Natural killer cell treated with Interleukin-12 subunit alpha and Interleukin-12 subunit beta and Interleukin-15 and Interleukin-18, amount 100 ng/mL, for 72 hours (primary cell): Measurements from ENCODE around the gene TECR. TPM values are rescaled to one million over a fixed set of nuclear protein-coding genes. Genes with fewer than 3 reads are reported as not detected.
"Not testable (repeated sequence)": the region's sequence is repeated elsewhere in the genome, so short reads cannot be mapped to it uniquely, and the experiment has no call there.

ENCODE experiments used
- ATAC-seq, 2 donors: fragments of 150-1000 bp; cut with Tn5 transposase in 1 of 2; sonication (Bioruptor Pico), chemical (Tn5 transposase) in 1 of 2; 2 replicates each; pipeline ENCODE4 v1.10.0; 2021
- DNase-seq: peaks from one replicate; pipeline ENCODE4 v3.0.0; 2022; ENCODE audit warnings: low spot score
- H3K27ac Mint-ChIP-seq, 2 donors: 1 replicate in 1 of 2; 2 replicates in 1 of 2; pipeline ENCODE4 v1.8.0; 2022; ENCODE audit warnings: mixed read lengths in 2 of 2, mild to moderate bottlenecking in 1 of 2, moderate library complexity in 1 of 2
- H3K27me3 Mint-ChIP-seq, 2 donors: 1 replicate in 1 of 2; 2 replicates in 1 of 2; pipeline ENCODE4 v1.8.0; 2022; ENCODE audit warnings: mixed read lengths in 2 of 2
- H3K36me3 Mint-ChIP-seq: one replicate; pipeline ENCODE4 v1.8.0; 2022; ENCODE audit warnings: mixed read lengths
- H3K4me1 Mint-ChIP-seq, 2 donors: 1 replicate in 1 of 2; 2 replicates in 1 of 2; pipeline ENCODE4 v1.8.0; 2022; ENCODE audit warnings: low read depth in 2 of 2, mixed read lengths in 2 of 2, mild to moderate bottlenecking in 1 of 2
- H3K4me3 Mint-ChIP-seq: one replicate; pipeline ENCODE4 v1.8.0; 2022; ENCODE audit warnings: mixed read lengths
- H3K9me3 Mint-ChIP-seq: 2 replicates; pipeline ENCODE4 v1.8.0; 2022; ENCODE audit warnings: mixed read lengths
- total RNA-seq, 2 donors: library from RNA; stranded (reverse); gene quantifications; one replicate each; pipeline ENCODE4 v1.2.3, GENCODE V29; 2022

TECR gene
- total RNA-seq, 2 donors from 2014 or later: 74.0 to 110 TPM

GRCh38 chr19:14554382-14554812 is 25.0 kb downstream of the TECR start:
- ATAC-seq: no peak
- Mint-ChIP-seq H3K27me3 (no peaks in the 10 kb centered on the region), H3K27ac (peak overlapping the region in 1 of 2 donors; percentile 77), H3K36me3 (no peaks in the 10 kb centered on the region), H3K4me3 (no peak overlapping the region), H3K9me3 (no peaks in the 10 kb centered on the region), H3K4me1 (peaks cover 37% of the 10 kb centered on the region in 2 donors)
- DNase-seq: no peak

GRCh38 chr19:14555918-14556661 is 26.7 kb downstream of the TECR start:
- ATAC-seq (peak; percentile 71 to 77), DNase-seq (peak; percentile 72)
- peaks cover 31 to 38% of the 10 kb centered on the region in 2 donors for H3K4me1 Mint-ChIP-seq
- H3K9me3 Mint-ChIP-seq: no peaks in the 10 kb centered on the region
- no peaks in the 10 kb centered on the region for H3K27me3 Mint-ChIP-seq
- H3K27ac Mint-ChIP-seq: peak overlapping the region; percentile 82 to 88
- peak overlapping the region; percentile 75 for H3K4me3 Mint-ChIP-seq
- no peaks in the 10 kb centered on the region for H3K36me3 Mint-ChIP-seq

GRCh38 chr19:14556662-14557188 is 27.3 kb downstream of the TECR start:
- Mint-ChIP-seq H3K27ac (peak overlapping the region; percentile 82 to 88), H3K4me1 (peaks cover 29 to 35% of the 10 kb centered on the region in 2 donors), H3K4me3 (peak overlapping the region; percentile 75), H3K9me3 (no peaks in the 10 kb centered on the region), H3K27me3 (no peaks in the 10 kb centered on the region), H3K36me3 (no peaks in the 10 kb centered on the region)
- peak; percentile 88 for DNase-seq
- ATAC-seq: peak; percentile 85 to 89

- ATAC-seq (no peak), DNase-seq (no peak)
- H3K27me3 Mint-ChIP-seq: no peaks in the 10 kb centered on the region
- H3K4me1 Mint-ChIP-seq: peaks cover 22 to 37% of the 10 kb centered on the region in 2 donors
- no peaks in the 10 kb centered on the region for H3K36me3 Mint-ChIP-seq
- peak overlapping the region; percentile 8 to 45 for H3K27ac Mint-ChIP-seq
- H3K9me3 Mint-ChIP-seq: no peaks in the 10 kb centered on the region
- H3K4me3 Mint-ChIP-seq: no peak overlapping the region
Observed at GRCh38 chr19:14558370-14559066, 29.1 kb downstream of the TECR start.

GRCh38 chr19:14559916-14560775 is 30.8 kb downstream of the TECR start:
- Mint-ChIP-seq H3K4me1 (peaks cover 26 to 38% of the 10 kb centered on the region in 2 donors), H3K27ac (peak overlapping the region; percentile 60 to 76)

GRCh38 chr19:14560776-14561108 is 31.3 kb downstream of the TECR start:
- Mint-ChIP-seq H3K27ac (peak overlapping the region; percentile 60 to 76), H3K36me3 (no peaks in the 10 kb centered on the region), H3K4me3 (no peak overlapping the region), H3K9me3 (no peaks in the 10 kb centered on the region), H3K4me1 (peaks cover 24 to 37% of the 10 kb centered on the region in 2 donors), H3K27me3 (no peaks in the 10 kb centered on the region)
- DNase-seq (no peak), ATAC-seq (no peak)

More at GRCh38 chr19:14559916-14560775, 30.8 kb downstream of the TECR start:
- no peak for DNase-seq
- ATAC-seq: no peak
- Mint-ChIP-seq H3K36me3 (no peaks in the 10 kb centered on the region), H3K9me3 (no peaks in the 10 kb centered on the region), H3K27me3 (no peaks in the 10 kb centered on the region), H3K4me3 (no peak overlapping the region)

GRCh38 chr19:14561249-14561648 is 31.9 kb downstream of the TECR start:
- Mint-ChIP-seq H3K36me3 (no peaks in the 10 kb centered on the region), H3K4me3 (peak overlapping the region; percentile 67), H3K4me1 (peaks cover 19 to 35% of the 10 kb centered on the region in 2 donors), H3K27me3 (no peaks in the 10 kb centered on the region), H3K27ac (peak overlapping the region; percentile 81 to 92), H3K9me3 (no peaks in the 10 kb centered on the region)
- no peak for DNase-seq
- ATAC-seq: no peak

GRCh38 chr19:14561847-14562351 is 32.5 kb downstream of the TECR start:
- peak; percentile 82 for DNase-seq
- ATAC-seq: peak; percentile 79 to 87
- Mint-ChIP-seq H3K27ac (peak overlapping the region; percentile 81 to 92), H3K9me3 (no peaks in the 10 kb centered on the region), H3K4me3 (peak overlapping the region; percentile 67), H3K36me3 (no peaks in the 10 kb centered on the region), H3K27me3 (no peaks in the 10 kb centered on the region), H3K4me1 (peaks cover 13 to 32% of the 10 kb centered on the region in 2 donors)

GRCh38 chr19:14562660-14563589 is 33.5 kb downstream of the TECR start:
- H3K4me1 Mint-ChIP-seq: peaks cover 22 to 42% of the 10 kb centered on the region in 2 donors
- no peaks in the 10 kb centered on the region for H3K27me3 Mint-ChIP-seq
- peak overlapping the region; percentile 67 for H3K4me3 Mint-ChIP-seq
- ATAC-seq (no peak), DNase-seq (no peak)
- H3K9me3 Mint-ChIP-seq: no peaks in the 10 kb centered on the region
- peak overlapping the region; percentile 81 to 92 for H3K27ac Mint-ChIP-seq
- no peaks in the 10 kb centered on the region for H3K36me3 Mint-ChIP-seq

- no peaks in the 10 kb centered on the region for H3K9me3 Mint-ChIP-seq
- H3K27ac Mint-ChIP-seq: peak overlapping the region in 1 of 2 donors; percentile 48
- no peaks in the 10 kb centered on the region for H3K36me3 Mint-ChIP-seq
- ATAC-seq (no peak), DNase-seq (no peak)
- H3K27me3 Mint-ChIP-seq: no peaks in the 10 kb centered on the region
- peaks cover 26 to 45% of the 10 kb centered on the region in 2 donors for H3K4me1 Mint-ChIP-seq
- H3K4me3 Mint-ChIP-seq: peak overlapping the region; percentile 20
Observed at GRCh38 chr19:14563590-14563926, 34.2 kb downstream of the TECR start.

GRCh38 chr19:14563989-14564651 is 34.7 kb downstream of the TECR start:
- ATAC-seq (peak; percentile 48 to 61), DNase-seq (no peak)
- Mint-ChIP-seq H3K4me3 (peak overlapping the region; percentile 20), H3K36me3 (no peaks in the 10 kb centered on the region), H3K9me3 (no peaks in the 10 kb centered on the region), H3K27me3 (no peaks in the 10 kb centered on the region), H3K27ac (peak overlapping the region in 1 of 2 donors; percentile 48), H3K4me1 (peaks cover 29 to 47% of the 10 kb centered on the region in 2 donors)

GRCh38 chr19:14564652-14565297 is 35.4 kb downstream of the TECR start:
- not testable (repeated sequence) for ATAC-seq, DNase-seq, H3K36me3 Mint-ChIP-seq, H3K27ac Mint-ChIP-seq, H3K4me3 Mint-ChIP-seq, H3K27me3 Mint-ChIP-seq, H3K9me3 Mint-ChIP-seq
- H3K4me1 Mint-ChIP-seq: peaks cover 29 to 49% of the 10 kb centered on the region in 2 donors
